ENCODE data around the gene MACROD2. TPM values are rescaled to one million over a fixed set of nuclear protein-coding genes. Genes with fewer than 3 reads are reported as not detected.

The MACROD2 gene
- total RNA-seq, 1 experiment from 2014 or later: 1.6 TPM

- H3K4me2 ChIP-seq (ENCODE audit: insufficient read depth, insufficient read length, low read length): peak overlapping the region; percentile 49
These were observed 924.3 kb downstream of the MACROD2 start for GRCh38 chr20:14919501-14920081.

More at GRCh38 chr20:14919501-14920081, 924.3 kb downstream of the MACROD2 start:
- Histone ChIP-seq H4K91ac (ENCODE audit: insufficient read length, low read depth, low read length) (no peak overlapping the region), H2BK120ac (ENCODE audit: low read depth, low read length, poor library complexity, severe bottlenecking) (no peak overlapping the region), H3K4ac (ENCODE audit: low read depth, low read length) (no peak overlapping the region), H3K9me3 (ENCODE audit: control insufficient read depth, low read depth, low read length) (no peaks in the 10 kb centered on the region), H2BK15ac (ENCODE audit: low read depth, low read length) (no peak overlapping the region), H4K5ac (ENCODE audit: insufficient read length, low read depth, low read length) (no peak overlapping the region), H3K18ac (ENCODE audit: insufficient read length, low read depth, low read length) (no peak overlapping the region), H3K27me3 (ENCODE audit: insufficient read depth, low read length) (no peaks in the 10 kb centered on the region), H4K8ac (replicated peaks; ENCODE audit: insufficient read length, low read depth, low read length) (no peak overlapping the region), H3K14ac (ENCODE audit: insufficient read depth, low read length) (no peak overlapping the region; the same call in 1 of the 2 replicates), H3K79me1 (ENCODE audit: insufficient read depth, low read depth, low read length, poor library complexity, severe bottlenecking) (no peaks in the 10 kb centered on the region), H3K23ac (ENCODE audit: insufficient read length, low read depth, low read length) (no peak overlapping the region), H3K23me2 (ENCODE audit: insufficient read length, low read depth, low read length, poor library complexity, severe bottlenecking) (peaks cover 3% of the 10 kb centered on the region), H4K20me1 (ENCODE audit: control insufficient read depth, insufficient read depth, insufficient read length) (no peaks in the 10 kb centered on the region), H3K4me1 (ENCODE audit: insufficient read depth, low read length) (no peaks in the 10 kb centered on the region), H3K79me2 (ENCODE audit: insufficient read depth, low read length) (no peaks in the 10 kb centered on the region), H2BK5ac (ENCODE audit: insufficient read length, low read length) (no peak overlapping the region), H3K56ac (ENCODE audit: insufficient read length, low read depth, low read length) (no peak overlapping the region), H3T11ph (ENCODE audit: low read length) (no peak overlapping the region), H3K27ac (ENCODE audit: insufficient read length, low read depth, low read length) (no peak overlapping the region), H2BK12ac (ENCODE audit: insufficient read length, low read depth, low read length) (no peak overlapping the region), H3K9ac (ENCODE audit: extremely low read depth, insufficient read length, low read length) (no peak overlapping the region), H2AK5ac (ENCODE audit: insufficient read length, low read length) (no peak overlapping the region), H2BK20ac (ENCODE audit: low read depth, low read length, poor library complexity, severe bottlenecking) (no peak overlapping the region), H2AFZ (ENCODE audit: low read length) (no peak overlapping the region)
- H3K4me1 Mint-ChIP-seq: peaks cover 44 to 55% of the 10 kb centered on the region in 2 experiments
- H3K27ac Mint-ChIP-seq: peak overlapping the region; percentile 15 to 90 (median 82); a peak in 6 of 7 replicates
- no CpG with 5 or more reads among the region's 7 CpGs for WGBS (ENCODE audit: extremely low coverage, insufficient read length, low lambda C conversion rate)
- peak overlapping the region; percentile 24 to 34; a peak in 4 of 5 replicates for H3K4me3 Mint-ChIP-seq
- no peaks in the 10 kb centered on the region for H3K27me3 Mint-ChIP-seq (ENCODE audit: low read depth)
- H3K36me3 Mint-ChIP-seq (ENCODE audit: insufficient read depth in 1 of 3, low read depth in 3 of 3): no peaks in the 10 kb centered on the region; a peak in 1 of 7 replicates
- H3K9me3 Mint-ChIP-seq: no peaks in the 10 kb centered on the region
- TF ChIP-seq CTCF (conservative IDR thresholded peaks at IDR 0.05): no peak
- DNase-seq: peak; percentile 89

Measured in H9 (cell line).